Midbrain (tissue), 1 donor: ENCODE results near the gene TSEN54.

Source experiments
- DNase-seq: peaks from one replicate; lab custom pipeline; 2025; lab: John Stamatoyannopoulos, UW

TSEN54 gene

GRCh38 chr17:75504347-75505151 lies 11.8 kb upstream of the TSEN54 start:
- DNase-seq, result no peak

- DNase-seq, result no peak
Measured at GRCh38 chr17:75505152-75505409, 11.2 kb upstream of the TSEN54 start.

DNA sequence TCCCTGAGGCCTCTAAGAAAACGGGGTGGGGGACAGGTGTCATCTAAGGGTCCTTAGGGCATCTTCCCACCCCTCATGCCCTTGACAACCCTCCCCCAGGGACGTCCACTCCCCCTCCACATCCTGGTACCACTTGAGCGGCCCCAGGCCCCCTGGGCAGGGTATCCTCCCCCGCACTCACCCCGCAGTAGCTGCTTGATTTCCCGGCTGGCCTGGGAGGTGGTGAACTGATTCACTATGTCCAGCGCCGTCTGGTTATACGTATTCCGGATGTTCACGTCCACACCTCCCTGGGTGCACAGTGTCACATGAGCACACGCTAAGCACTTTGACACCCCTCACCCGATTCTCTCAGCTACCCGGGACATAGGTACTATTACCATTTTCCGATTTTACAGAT lies 10.7 kb upstream of the TSEN54 start:
- no peak for DNase-seq

DNA sequence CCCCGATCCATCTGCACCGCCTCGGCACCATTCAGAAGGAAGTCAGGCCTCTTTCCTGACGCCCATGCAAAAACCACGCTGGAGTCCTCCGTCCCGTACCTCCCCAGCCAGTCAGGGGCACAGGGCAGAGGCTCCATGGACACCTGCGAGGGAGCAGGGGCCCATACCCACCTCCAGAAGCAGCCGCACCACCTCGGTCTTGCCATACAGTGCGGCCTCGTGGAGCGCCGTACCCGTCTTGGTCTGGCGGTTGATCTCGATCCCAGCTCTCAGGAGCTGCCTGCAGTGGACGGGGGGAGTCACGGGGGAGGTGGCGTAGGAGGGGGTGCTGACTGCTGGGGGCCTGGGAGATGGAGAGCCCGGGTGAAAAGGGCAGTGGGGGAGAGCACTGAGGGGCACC lies 10.2 kb upstream of the TSEN54 start:
- no peak for DNase-seq

DNA sequence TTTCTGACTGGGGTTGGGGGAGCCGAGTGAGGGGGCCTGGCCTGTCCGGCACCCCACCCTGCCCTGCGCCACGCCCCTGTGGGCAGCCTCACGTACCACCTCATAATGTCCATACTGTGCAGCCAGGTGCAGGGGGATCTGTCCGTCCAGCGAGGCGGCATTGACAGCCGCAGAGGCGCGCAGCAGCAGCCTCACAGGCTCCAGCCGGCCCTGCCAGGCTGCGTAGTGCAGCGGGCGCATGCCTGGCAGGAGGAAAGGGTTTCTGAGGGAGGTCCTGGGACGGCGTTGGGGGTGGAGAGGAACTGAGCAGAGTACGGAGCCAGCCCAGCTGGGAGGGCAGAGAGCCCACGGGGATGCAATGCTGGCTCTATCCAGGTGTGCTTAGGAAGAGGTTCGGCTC lies 9.4 kb upstream of the TSEN54 start:
- DNase-seq, result no peak

GRCh38 chr17:75507733-75508719 lies 8.3 kb upstream of the TSEN54 start:
- DNase-seq, result peak; percentile 87

DNA sequence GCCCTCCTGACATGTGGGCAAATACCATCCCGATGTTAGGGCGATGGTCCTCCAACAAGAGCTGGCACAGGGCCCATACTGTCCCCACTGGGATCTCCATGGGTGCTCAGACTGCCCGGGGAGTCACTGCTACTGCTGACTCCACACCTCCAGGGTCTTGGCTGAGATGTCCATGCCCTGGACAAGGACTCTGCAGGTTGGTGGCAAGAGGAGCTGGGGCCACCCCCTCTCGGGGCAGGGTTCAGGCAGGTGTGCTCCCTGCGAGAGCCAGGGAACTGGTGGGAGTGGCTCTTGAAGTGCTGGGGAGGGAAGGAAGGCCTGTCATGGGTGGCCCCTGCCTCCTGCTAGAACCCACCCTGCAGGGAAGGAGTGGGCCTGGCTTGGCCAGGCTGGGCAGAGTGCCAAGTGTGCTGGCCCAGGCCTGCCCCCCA lies 7.4 kb upstream of the TSEN54 start:
- DNase-seq, result no peak

GRCh38 chr17:75509528-75510258 lies 6.6 kb upstream of the TSEN54 start:
- DNase-seq, result no peak

- no peak for DNase-seq
Measured at GRCh38 chr17:75511270-75511609, 5.1 kb upstream of the TSEN54 start.

- no peak for DNase-seq
Measured at GRCh38 chr17:75511610-75512575, 4.4 kb upstream of the TSEN54 start.

- no peak for DNase-seq
Measured at GRCh38 chr17:75512926-75513640, 3.2 kb upstream of the TSEN54 start.

- no peak for DNase-seq
Measured at GRCh38 chr17:75513641-75514000, 2.7 kb upstream of the TSEN54 start.

DNA sequence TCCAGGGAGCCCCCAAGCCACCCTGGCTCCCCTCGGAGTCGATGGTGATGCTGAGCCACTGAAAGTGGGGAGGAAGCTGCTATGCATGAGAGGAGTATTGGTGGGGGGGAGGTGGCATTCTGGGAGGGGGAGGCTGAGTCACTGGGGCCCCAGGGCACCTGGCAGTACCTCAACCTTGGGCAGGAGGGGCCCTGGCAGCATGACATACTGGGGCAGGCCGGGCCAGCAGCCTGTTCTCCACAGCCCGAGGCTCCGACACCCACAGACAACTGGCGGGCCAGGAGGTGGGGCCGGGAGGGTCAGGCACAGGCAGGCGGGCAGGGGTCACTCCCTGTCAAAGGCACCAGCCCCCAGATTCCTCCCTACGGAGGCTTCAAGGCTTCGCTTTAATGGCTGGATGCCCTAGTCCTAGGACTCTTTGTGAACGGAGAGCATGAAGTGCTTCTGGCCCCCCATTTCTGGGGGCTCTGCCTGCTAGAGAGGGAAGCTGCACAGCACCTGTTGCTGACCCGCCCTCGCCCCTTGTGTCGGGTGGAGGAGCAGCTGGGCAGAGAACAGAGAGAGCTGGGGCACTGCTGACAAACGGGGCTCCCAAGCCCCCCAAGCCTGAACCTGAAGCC lies 1.9 kb upstream of the TSEN54 start:
- DNase-seq, result no peak

GRCh38 chr17:75514919-75515495 lies 1.3 kb upstream of the TSEN54 start:
- no peak for DNase-seq

DNA sequence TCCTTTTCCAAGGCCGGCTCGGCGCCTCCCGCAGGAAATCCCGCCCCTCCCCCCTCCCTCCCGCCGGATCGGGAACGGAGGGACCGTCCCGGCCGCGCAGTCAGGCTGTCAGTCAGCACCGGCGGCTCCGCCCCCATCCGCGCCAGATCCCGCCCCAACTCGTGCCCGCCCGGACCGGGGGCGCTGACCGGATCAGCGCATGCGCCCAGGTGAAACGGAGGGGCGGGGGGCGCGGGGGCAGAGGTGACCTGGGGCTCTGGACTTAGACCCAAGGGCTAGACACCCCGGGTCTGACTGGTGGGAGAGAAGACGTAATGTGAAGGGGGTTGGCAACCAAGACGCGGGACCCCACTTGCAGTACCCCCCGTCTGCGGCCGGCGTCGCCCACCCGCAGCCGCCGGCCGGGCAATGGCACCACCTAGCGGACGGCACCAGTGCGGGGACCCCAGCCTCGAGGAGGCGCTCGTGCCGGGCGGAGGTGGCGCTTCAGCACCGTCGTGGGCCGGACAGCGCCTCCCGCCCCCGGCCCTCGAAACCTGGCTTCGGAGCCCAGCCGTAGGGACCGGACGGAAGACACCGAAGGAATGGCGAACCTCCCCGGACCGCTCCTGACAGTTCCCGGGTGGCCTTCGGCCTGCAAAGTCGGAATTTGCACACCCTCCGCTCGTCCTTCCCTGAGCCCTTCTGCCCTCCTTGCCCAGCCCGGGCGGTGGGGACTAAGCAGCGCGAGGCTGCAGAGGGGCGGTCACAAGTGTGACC lies 653 bp upstream of the TSEN54 start, which contains the start of gene CASKIN2:
CASKIN2 (minus strand) TSS at position 42 of the 759 bp plus-strand sequence. CDS start 1,733 bp downstream, outside the sequence.
- peak; percentile 95 for DNase-seq

GRCh38 chr17:75516619-75517296 lies 430 bp downstream of the TSEN54 start:
- no peak for DNase-seq

DNA sequence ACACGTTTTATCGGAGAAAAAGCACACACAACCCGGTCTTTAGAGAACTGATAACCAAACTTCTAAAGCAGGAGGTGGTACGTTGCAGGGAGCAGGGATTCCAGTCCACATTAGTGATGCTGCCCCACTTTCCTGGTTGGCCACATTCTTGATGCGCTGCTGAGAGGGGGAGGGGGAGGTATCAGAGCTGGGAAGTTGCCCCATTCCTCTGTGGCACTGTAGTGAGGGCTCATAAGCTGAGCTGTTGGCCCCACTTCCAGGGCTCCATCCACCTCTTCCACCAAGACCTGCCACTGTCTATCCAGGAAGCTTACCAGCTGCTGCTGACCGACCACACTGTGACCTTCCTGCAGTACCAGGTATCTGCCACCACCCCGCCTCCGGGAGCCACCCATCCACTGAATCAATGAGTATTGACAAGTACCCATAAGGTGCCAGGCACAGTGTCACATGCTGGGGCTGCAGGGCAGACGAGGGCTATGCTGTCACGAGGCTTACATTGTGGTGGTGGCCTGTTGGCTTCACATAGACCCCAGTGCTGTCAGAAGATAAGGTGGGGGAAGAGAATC lies 1.1 kb downstream of the TSEN54 start:
- no peak for DNase-seq

- no peak for DNase-seq
Measured at GRCh38 chr17:75518201-75518600, 1.9 kb downstream of the TSEN54 start.
